GM10847 (cell line): ENCODE results near the gene UBE2L6.

Source experiments
- POLR2A ChIP-seq: IDR thresholded peaks from 2 replicates; pipeline ENCODE4 v1.6.1; 2011; ENCODE audit not compliant: insufficient read length; ENCODE audit errors: extremely low read depth

UBE2L6 gene

GRCh38 chr11:57567515-57568329, at the start of gene UBE2L6:
TSS of gene UBE2L6 (minus strand) at chr11:57567672. CDS start at chr11:57567611, 61 bp downstream.
- peak; percentile 14 for TF ChIP-seq POLR2A

GRCh38 chr11:57616595-57616994, 49.1 kb upstream of the UBE2L6 start:
- no peak for TF ChIP-seq POLR2A

- no peak for TF ChIP-seq POLR2A
Measured at GRCh38 chr11:57615308-57615707, 47.8 kb upstream of the UBE2L6 start.

- TF ChIP-seq POLR2A: no peak
Measured at GRCh38 chr11:57614234-57614772, 46.8 kb upstream of the UBE2L6 start.

- TF ChIP-seq POLR2A: no peak
Measured at GRCh38 chr11:57610170-57610569, 42.7 kb upstream of the UBE2L6 start.

GRCh38 chr11:57605028-57605420, 37.6 kb upstream of the UBE2L6 start:
- TF ChIP-seq POLR2A: no peak

- TF ChIP-seq POLR2A: no peak
Measured at GRCh38 chr11:57604296-57605027, 37.0 kb upstream of the UBE2L6 start.

- TF ChIP-seq POLR2A: no peak
Measured at GRCh38 chr11:57601297-57601696, 33.8 kb upstream of the UBE2L6 start.

- no peak for TF ChIP-seq POLR2A
Measured at GRCh38 chr11:57599381-57599780, 31.9 kb upstream of the UBE2L6 start.

- TF ChIP-seq POLR2A: no peak
Measured at GRCh38 chr11:57598831-57599155, 31.3 kb upstream of the UBE2L6 start.

GRCh38 chr11:57597916-57598830, 30.7 kb upstream of the UBE2L6 start:
- no peak for TF ChIP-seq POLR2A

GRCh38 chr11:57597461-57597915, 30.0 kb upstream of the UBE2L6 start, which contains the start of gene SERPING1:
TSS of gene SERPING1 (plus strand) at chr11:57597685. CDS start at chr11:57598271, 586 bp downstream.
- no peak for TF ChIP-seq POLR2A

- TF ChIP-seq POLR2A: no peak
Measured at GRCh38 chr11:57596266-57596885, 28.9 kb upstream of the UBE2L6 start.

- no peak for TF ChIP-seq POLR2A
Measured at GRCh38 chr11:57588046-57588710, 20.7 kb upstream of the UBE2L6 start.
